ENCODE measurements around the gene NDUFB7. TPM values are rescaled to one million over a fixed set of nuclear protein-coding genes. Genes with fewer than 3 reads are reported as not detected.

Gene NDUFB7
- 151 and 161 TPM in 2 replicates for total RNA-seq (2021; fragmentation: NEBNext Ultra II Directional; extraction: Animal tissue kit (Norgen Biotek cat#: 25700))
- polyA plus RNA-seq (2011; rRNA removed): 740 and 777 TPM in 2 replicates
- 516 TPM for polyA plus RNA-seq (2011; cell fraction: cytosol; rRNA removed)
- polyA plus RNA-seq (2011; cell fraction: nucleus; rRNA removed): 409 TPM
- polyA plus RNA-seq (2012, experiment 1 of 2): 92.3 to 278 TPM (median 228 TPM) in 4 replicates
- polyA plus RNA-seq (2012, experiment 2 of 2): 239 TPM
- 244 TPM for polyA plus RNA-seq (2013, experiment 1 of 2)
- 241 TPM for polyA plus RNA-seq (2013, experiment 2 of 2)
- polyA minus RNA-seq (2011; rRNA and poly(A)+ RNA removed): 37.4 and 68.2 TPM in 2 replicates
- 113 TPM for polyA minus RNA-seq (2011; cell fraction: cytosol; rRNA and poly(A)+ RNA removed)
- 93.4 TPM for polyA minus RNA-seq (2011; cell fraction: nucleus; rRNA and poly(A)+ RNA removed)
- long read RNA-seq, experiment 1, transcript NDUFB7-201 (3 exons, 531 nt): major isoform, 51 of 76 reads
- long read RNA-seq, experiment 1, partial matches to known transcripts: 23 of 76 reads
- long read RNA-seq, experiment 1, other reads (novel, unspliced or antisense): 2 of 76 reads
- long read RNA-seq, experiment 2, partial matches to known transcripts: 0 of 4 reads
- long read RNA-seq, experiment 2, other reads (novel, unspliced or antisense): 1 of 4 reads

- Histone ChIP-seq H3K4me1 (replicated peaks in 1 of 4; ENCODE audit: control insufficient read depth in 3 of 4, insufficient read depth in 4 of 4, low read length in 3 of 4) (peaks cover 0 to 4% (median 2%) of the 10 kb centered on the region in 4 experiments; a peak in 3 of 7 replicates), H3K4me3 (ENCODE audit: extremely low read depth in 1 of 4, insufficient read depth in 2 of 4, low read depth in 3 of 4, low read length in 4 of 4) (peak within 1 kb of the TSS; percentile 50 to 98 (median 89)), H4K8ac (ENCODE audit: extremely low read depth, insufficient read depth, low read length) (peak within 1 kb of the TSS; percentile 98), H3K18ac (ENCODE audit: extremely low read depth, low read length) (peak within 1 kb of the TSS; percentile 96; the same call in 1 of the 2 replicates), H4K5ac (ENCODE audit: insufficient read length, low read depth, low read length) (peak within 1 kb of the TSS; percentile 79), H3K36me3 (ENCODE audit: control insufficient read depth in 2 of 4, insufficient read depth in 4 of 4, low read length in 3 of 4) (no peaks in the 10 kb centered on the region), H2AK5ac (ENCODE audit: low read depth, low read length) (no peak within 1 kb of the TSS), H3K79me2 (ENCODE audit: control insufficient read depth in 1 of 2, insufficient read depth in 2 of 2, low read length in 2 of 2) (peaks cover 0 to 19% of the 10 kb centered on the region in 2 experiments; a peak in 2 of 4 replicates), H3K9ac (replicated peaks in 1 of 4; ENCODE audit: extremely low read depth in 1 of 4, low read depth in 3 of 4, low read length in 3 of 4) (peak within 1 kb of the TSS; percentile 73 to 82 (median 76)), H4K91ac (replicated peaks; ENCODE audit: insufficient read length, low read length) (peak within 1 kb of the TSS; percentile 93), H2BK15ac (ENCODE audit: low read length) (no peak within 1 kb of the TSS), H2BK120ac (replicated peaks; ENCODE audit: low read depth, low read length) (no peak within 1 kb of the TSS), H4K20me1 (replicated peaks in 1 of 2; ENCODE audit: control insufficient read depth in 1 of 2, insufficient read depth in 2 of 2, low read length in 2 of 2) (peaks cover 0 to 6% of the 10 kb centered on the region in 2 experiments), H3K23ac (ENCODE audit: insufficient read length) (no peak within 1 kb of the TSS), H3K27ac (ENCODE audit: low read depth, low read length) (peak within 1 kb of the TSS; percentile 63), H3K56ac (replicated peaks; ENCODE audit: insufficient read length, low read depth, low read length) (peak within 1 kb of the TSS; percentile 89), H3K4ac (replicated peaks; ENCODE audit: insufficient read length, low read depth, low read length) (peak within 1 kb of the TSS; percentile 98), H3K9me3 (ENCODE audit: insufficient read depth in 2 of 2, low read depth in 1 of 2, low read length in 1 of 2) (no peaks in the 10 kb centered on the region), H3K4me2 (ENCODE audit: insufficient read depth in 1 of 2, low read depth in 2 of 2, low read length in 2 of 2) (peak within 1 kb of the TSS; percentile 57 to 91), H3K79me1 (ENCODE audit: low read depth, low read length) (no peaks in the 10 kb centered on the region; the same call in none of the 2 replicates), H3K23me2 (ENCODE audit: low read depth, low read length) (no peaks in the 10 kb centered on the region; the same call in 1 of the 2 replicates), H2BK20ac (ENCODE audit: low read length) (no peak within 1 kb of the TSS), H2AFZ (ENCODE audit: low read length) (no peak within 1 kb of the TSS), H2BK5ac (ENCODE audit: low read depth, low read length) (peak within 1 kb of the TSS; percentile 90), H3K27me3 (replicated peaks in 1 of 4; ENCODE audit: control insufficient read depth in 3 of 4, extremely low read depth in 1 of 4, insufficient read depth in 3 of 4, low read length in 3 of 4) (no peaks in the 10 kb centered on the region), H3K14ac (ENCODE audit: insufficient read length) (no peak within 1 kb of the TSS), H2BK12ac (ENCODE audit: low read depth, low read length) (no peak within 1 kb of the TSS)
- POLR2A ChIA-PET (ENCODE audit: partially characterized antibody): interaction anchor here (1.0 to 3.2 kb wide), 4 partner anchors 9 to 118 kb away, joined by 4 to 14 read pairs (median 8); partner anchors contain the start of gene ZNF333
- FAIRE-seq: no peak
- CTCF ChIA-PET (ENCODE audit: partially characterized antibody): interaction anchor here (0.6 to 10.8 kb wide), 14 partner anchors 10 to 659 kb away, joined by 3 to 149 read pairs (median 4); partner anchors contain the start of gene ZNF333
- WGBS, 2 experiments (ENCODE audit: extremely low coverage in 1 of 2, insufficient coverage in 1 of 2, insufficient read length in 1 of 2, insufficient replicate concordance in 2 of 2, low coverage in 1 of 2, low lambda C conversion rate in 2 of 2, missing lambda C conversion rate in 1 of 2): 6% methylated on average over 37 of the region's 40 CpGs; no CpG with 5 or more reads in 1 of the 2 experiments
- peak; percentile 85 to 87 for DNase-seq (ENCODE audit: low read depth in 1 of 2, low spot score in 2 of 2)
- TF ChIP-seq MAFK (IDR thresholded peaks at IDR 0.05; ENCODE audit: low read depth, low read length) (no peak), TAF1 (IDR thresholded peaks at IDR 0.05; ENCODE audit: low read depth, low read length) (peak; percentile 85), RAD21 (IDR thresholded peaks at IDR 0.05 in 1 of 2, conservative IDR thresholded peaks at IDR 0.05 in 1 of 2; ENCODE audit: low read depth in 2 of 2, low read length in 2 of 2) (peak; percentile 32 to 38; a peak in 3 of 4 replicates), BACH1 (IDR thresholded peaks at IDR 0.05; ENCODE audit: low read length) (no peak), GTF2F1 (IDR thresholded peaks at IDR 0.05; ENCODE audit: borderline replicate concordance, low read depth, low read length) (no peak), KDM1A (IDR thresholded peaks at IDR 0.05; ENCODE audit: borderline replicate concordance, low read length) (peak; percentile 80; the same call in 1 of the 2 replicates)
- TF ChIP-seq, protein P1, sequence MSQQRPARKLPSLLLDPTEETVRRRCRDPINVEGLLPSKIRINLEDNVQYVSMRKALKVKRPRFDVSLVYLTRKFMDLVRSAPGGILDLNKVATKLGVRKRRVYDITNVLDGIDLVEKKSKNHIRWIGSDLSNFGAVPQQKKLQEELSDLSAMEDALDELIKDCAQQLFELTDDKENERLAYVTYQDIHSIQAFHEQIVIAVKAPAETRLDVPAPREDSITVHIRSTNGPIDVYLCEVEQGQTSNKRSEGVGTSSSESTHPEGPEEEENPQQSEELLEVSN (IDR thresholded peaks at IDR 0.05): 0 out of 2 replicates have a peak, but pooled peaks have one; percentile 22
Measured at GRCh38 chr19:14571695-14572490, at the start of gene NDUFB7. NDUFB7 (minus strand) TSS chr19:14572066; CDS start chr19:14572000, 66 bp downstream.

Data from H1 (cell line).